DOHH2 (cell line): ENCODE data around the gene HSPA4.

Experiments
- CTCF ChIP-seq: fragments of 200-600 bp; sonication (generic); IDR thresholded peaks from one replicate; pipeline ENCODE4 v1.5.1; 2014; ENCODE audit warnings: antibody characterized with exemption, mild to moderate bottlenecking, low read depth, low read length; ENCODE audit not compliant: poor library complexity, severe bottlenecking
- EZH2phosphoT487 ChIP-seq: fragments of 200-600 bp; sonication (generic); IDR thresholded peaks from 2 replicates; pipeline ENCODE4 v1.6.1; 2017; ENCODE audit warnings: borderline replicate concordance, mild to moderate bottlenecking, antibody characterized with exemption, low read length, moderate library complexity, mixed read lengths

- TF ChIP-seq CTCF (no peak), EZH2phosphoT487 (no peak)
Measured at GRCh38 chr5:133145436-133146170, 93.8 kb downstream of the HSPA4 start.
